Measurements from ENCODE around the gene CABLES1.

The CABLES1 gene

GRCh38 chr18:23223641-23224040 lies 88.4 kb downstream of the CABLES1 start:
- no peak for DNase-seq (ENCODE audit: low read depth)
- TF ChIP-seq, protein P1, sequence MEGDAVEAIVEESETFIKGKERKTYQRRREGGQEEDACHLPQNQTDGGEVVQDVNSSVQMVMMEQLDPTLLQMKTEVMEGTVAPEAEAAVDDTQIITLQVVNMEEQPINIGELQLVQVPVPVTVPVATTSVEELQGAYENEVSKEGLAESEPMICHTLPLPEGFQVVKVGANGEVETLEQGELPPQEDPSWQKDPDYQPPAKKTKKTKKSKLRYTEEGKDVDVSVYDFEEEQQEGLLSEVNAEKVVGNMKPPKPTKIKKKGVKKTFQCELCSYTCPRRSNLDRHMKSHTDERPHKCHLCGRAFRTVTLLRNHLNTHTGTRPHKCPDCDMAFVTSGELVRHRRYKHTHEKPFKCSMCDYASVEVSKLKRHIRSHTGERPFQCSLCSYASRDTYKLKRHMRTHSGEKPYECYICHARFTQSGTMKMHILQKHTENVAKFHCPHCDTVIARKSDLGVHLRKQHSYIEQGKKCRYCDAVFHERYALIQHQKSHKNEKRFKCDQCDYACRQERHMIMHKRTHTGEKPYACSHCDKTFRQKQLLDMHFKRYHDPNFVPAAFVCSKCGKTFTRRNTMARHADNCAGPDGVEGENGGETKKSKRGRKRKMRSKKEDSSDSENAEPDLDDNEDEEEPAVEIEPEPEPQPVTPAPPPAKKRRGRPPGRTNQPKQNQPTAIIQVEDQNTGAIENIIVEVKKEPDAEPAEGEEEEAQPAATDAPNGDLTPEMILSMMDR (IDR thresholded peaks at IDR 0.05; ENCODE audit: low read depth, low read length, missing control alignments) = no peak
- no peak overlapping the region for H3K4me3 ChIP-seq (ENCODE audit: low read depth, low read length)

- no peak overlapping the region for H3K4me3 ChIP-seq (ENCODE audit: low read depth, low read length)
- TF ChIP-seq, protein P1 (IDR thresholded peaks at IDR 0.05; ENCODE audit: low read depth, low read length, missing control alignments) = no peak
- no peak for DNase-seq (ENCODE audit: low read depth)
Observed at GRCh38 chr18:23225503-23225902, 90.2 kb downstream of the CABLES1 start.

- TF ChIP-seq, protein P1 (IDR thresholded peaks at IDR 0.05; ENCODE audit: low read depth, low read length, missing control alignments) = no peak
- H3K4me3 ChIP-seq (ENCODE audit: low read depth, low read length) = no peak overlapping the region
- DNase-seq (ENCODE audit: low read depth) = no peak
Observed at GRCh38 chr18:23226391-23226790, 91.1 kb downstream of the CABLES1 start.

DNA sequence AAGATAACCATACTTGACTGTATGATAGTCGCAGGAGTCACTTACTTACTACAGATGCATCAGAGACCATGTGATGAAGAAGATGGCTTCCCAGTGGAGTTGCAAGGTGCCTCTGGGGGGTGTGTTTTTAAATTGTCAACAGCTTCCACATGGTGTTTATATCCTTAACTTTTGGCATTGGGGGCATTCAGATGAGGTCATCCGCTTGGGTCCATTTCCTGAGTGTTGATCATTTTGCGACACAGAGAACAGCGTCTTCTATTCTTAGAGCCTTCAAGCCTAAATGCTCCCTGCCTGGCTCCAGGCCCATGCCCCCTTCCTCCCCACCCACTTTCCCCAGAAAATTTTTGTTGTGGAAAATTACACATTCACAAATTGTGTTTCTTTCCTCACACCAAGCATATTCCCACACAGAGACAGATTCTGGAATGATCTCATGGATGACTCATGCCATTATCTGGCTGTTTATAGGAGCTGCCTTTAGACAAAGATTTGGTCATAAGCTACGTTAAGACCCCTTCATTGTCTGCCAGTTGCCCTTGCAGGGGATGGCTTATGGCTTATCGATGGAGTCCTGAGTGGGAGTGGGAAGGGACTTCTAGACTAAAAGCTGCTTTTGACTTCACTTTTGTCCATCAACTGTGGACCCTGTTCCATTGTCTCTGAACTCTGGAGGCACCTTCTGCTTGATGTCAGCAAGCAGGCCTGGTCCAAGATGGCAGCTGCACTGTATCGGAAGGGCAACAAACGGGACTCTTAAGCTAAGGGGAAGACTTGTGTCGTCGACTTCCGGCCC lies 91.8 kb downstream of the CABLES1 start:
- no peak overlapping the region for H3K4me3 ChIP-seq (ENCODE audit: low read depth, low read length)
- TF ChIP-seq, protein P1 (IDR thresholded peaks at IDR 0.05; ENCODE audit: low read depth, low read length, missing control alignments) = no peak
- DNase-seq (ENCODE audit: low read depth) = no peak

DNA sequence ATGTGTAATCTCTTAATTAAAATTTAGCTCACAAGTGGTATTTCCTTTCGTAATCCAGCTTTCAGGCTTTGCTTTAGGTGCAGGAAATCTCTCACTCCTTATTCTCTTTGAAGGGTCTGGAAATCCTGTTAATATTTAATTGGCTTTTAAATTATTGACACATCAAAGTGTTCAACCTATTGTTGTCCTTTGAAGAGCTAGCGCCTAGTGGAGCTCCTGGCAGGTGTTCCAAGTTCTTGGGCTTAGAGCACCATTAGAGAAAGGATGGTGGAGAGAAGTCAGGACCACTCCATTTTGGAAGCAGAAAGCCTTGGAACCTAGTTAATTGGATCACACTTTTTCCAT lies 92.4 kb downstream of the CABLES1 start:
- no peak overlapping the region for H3K4me3 ChIP-seq (ENCODE audit: low read depth, low read length)
- TF ChIP-seq, protein P1 (IDR thresholded peaks at IDR 0.05; ENCODE audit: low read depth, low read length, missing control alignments) = no peak
- no peak for DNase-seq (ENCODE audit: low read depth)

- TF ChIP-seq, protein P1 (IDR thresholded peaks at IDR 0.05; ENCODE audit: low read depth, low read length, missing control alignments) = no peak
- no peak overlapping the region for H3K4me3 ChIP-seq (ENCODE audit: low read depth, low read length)
- peak; percentile 79 for DNase-seq (ENCODE audit: low read depth)
Observed at GRCh38 chr18:23228102-23229061, 93.1 kb downstream of the CABLES1 start.
